PFSK-1 (cell line): Measurements from ENCODE around the gene MRTFA.

Experiments used
- SIN3A ChIP-seq: IDR thresholded peaks from 2 replicates; pipeline ENCODE4 v1.6.1; 2012; ENCODE audit warnings: mild to moderate bottlenecking, low read length, moderate library complexity, borderline replicate concordance; ENCODE audit not compliant: insufficient read depth
- TAF1 ChIP-seq: IDR thresholded peaks from 2 replicates; pipeline ENCODE4 v1.6.1; 2012; ENCODE audit warnings: low read length, control low read depth, borderline replicate concordance; ENCODE audit not compliant: insufficient read depth

DNA sequence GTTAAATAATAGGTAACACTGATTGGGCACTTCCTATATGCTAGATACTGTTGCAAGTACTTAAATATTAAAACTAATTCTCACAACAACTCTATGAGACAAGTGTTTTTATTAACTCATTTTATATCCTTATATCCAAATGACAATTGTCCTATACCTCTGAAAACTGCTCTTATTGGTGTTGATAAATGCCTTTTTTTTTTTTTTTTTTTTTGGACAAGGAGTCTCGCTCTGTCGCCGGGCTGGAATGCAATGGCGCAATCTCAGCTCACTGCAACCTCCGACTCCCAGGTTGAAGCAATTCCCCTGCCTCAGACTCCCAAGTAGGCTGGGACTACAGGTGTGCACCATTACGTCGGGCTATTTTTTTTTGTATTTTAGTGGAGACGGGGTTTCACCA is 41.6 kb downstream of the MRTFA start:
- TF ChIP-seq SIN3A, result no peak
- no peak for TF ChIP-seq TAF1
